ENCODE data around the gene ZNF653.

- TF ChIP-seq CTCF (IDR thresholded peaks at IDR 0.05): peak; percentile 77
- TF ChIP-seq EZH2 (IDR thresholded peaks at IDR 0.05; ENCODE audit: borderline replicate concordance, insufficient read depth, low read depth, low read length, poor library complexity, severe bottlenecking): no peak
Measured at GRCh38 chr19:11446652-11447301, 58.9 kb downstream of the ZNF653 start.
